NCI-H524 treated with DMSO at 0.1 percent for 48 hours (cell line): ENCODE data around the gene ATF7.
A peak's percentile ranks its signal among the peaks of the same experiment; 100 is the strongest.

Source experiments
- DNase-seq: peaks from one replicate; lab custom pipeline; 2025; lab: John Stamatoyannopoulos, UW

ATF7 gene

DNA sequence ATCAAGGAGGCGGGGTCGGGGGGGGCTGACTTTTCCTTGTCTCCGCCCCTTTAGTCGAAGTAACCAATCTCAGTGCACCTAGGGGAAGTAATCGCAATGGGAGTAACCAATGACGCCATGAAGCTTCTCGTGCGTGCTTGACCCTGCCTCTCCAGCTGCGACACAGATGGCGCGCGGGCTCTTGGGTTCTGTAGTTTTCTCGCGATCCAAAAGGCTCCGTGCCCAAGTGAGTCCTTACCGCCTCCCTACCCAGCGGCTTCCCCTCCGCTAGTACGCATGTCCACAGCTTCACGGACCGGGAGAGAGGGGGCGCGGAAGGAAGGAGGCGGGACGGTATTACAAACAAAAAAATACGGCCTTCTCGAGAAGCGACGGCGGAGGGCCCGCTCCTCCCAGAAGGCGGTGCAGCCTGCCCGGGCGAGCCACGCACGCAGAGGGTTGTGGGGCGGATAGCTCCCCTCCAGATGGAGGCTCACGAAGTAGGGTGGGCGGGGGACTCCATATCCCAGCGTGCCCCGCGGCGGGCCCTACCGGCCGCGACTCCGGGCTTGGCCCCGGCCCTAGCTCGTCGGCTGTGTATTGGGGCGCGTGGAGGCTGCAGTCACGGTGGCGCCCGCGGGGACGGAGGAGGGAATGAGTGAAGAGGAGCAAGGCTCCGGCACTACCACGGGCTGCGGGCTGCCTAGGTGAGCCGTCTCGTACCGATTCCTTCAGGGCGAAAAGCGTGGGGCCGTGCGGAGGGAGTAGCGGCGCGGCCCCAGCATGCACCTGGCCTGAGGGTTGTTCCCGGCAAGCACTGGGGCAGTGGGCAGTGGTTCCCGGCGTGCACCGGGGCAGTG is 125.2 kb downstream of the ATF7 start, which contains the start of gene TARBP2:
TARBP2 (plus strand) TSS at position 508 of the 839 bp plus-strand sequence; CDS start at position 634, 126 bp downstream.
- DNase-seq, result peak; percentile 93

DNA sequence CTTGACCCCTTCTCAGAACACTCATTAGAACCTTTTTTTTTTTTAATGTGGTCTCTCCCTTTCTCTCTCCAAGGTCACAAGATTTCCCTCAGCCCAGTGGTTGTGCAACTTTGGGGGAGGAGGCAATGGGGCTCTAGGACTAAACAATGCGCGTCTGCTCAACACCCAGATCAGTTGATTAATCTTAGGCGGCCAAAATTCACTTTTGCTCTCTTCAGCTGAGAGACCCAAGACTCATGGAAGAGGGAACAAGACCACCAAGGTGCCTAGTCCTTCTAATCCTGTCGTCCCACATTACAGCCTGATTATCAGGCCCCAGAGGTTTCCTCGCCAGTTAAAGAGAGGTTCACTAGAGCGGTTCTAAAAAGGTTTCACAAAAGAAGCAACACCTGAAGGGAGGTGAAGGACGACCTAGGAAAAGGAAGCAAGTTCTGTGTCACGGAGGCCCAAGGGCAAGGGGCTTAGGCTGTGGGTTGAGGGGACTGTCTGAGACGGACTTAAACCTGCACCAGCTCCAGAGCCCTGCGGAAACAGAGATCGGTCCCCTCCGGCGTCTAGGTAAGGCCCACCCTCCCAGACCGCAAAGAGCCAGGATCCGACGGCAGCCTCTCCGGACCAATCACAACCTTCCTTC is 125.9 kb downstream of the ATF7 start:
- DNase-seq, result no peak

DNA sequence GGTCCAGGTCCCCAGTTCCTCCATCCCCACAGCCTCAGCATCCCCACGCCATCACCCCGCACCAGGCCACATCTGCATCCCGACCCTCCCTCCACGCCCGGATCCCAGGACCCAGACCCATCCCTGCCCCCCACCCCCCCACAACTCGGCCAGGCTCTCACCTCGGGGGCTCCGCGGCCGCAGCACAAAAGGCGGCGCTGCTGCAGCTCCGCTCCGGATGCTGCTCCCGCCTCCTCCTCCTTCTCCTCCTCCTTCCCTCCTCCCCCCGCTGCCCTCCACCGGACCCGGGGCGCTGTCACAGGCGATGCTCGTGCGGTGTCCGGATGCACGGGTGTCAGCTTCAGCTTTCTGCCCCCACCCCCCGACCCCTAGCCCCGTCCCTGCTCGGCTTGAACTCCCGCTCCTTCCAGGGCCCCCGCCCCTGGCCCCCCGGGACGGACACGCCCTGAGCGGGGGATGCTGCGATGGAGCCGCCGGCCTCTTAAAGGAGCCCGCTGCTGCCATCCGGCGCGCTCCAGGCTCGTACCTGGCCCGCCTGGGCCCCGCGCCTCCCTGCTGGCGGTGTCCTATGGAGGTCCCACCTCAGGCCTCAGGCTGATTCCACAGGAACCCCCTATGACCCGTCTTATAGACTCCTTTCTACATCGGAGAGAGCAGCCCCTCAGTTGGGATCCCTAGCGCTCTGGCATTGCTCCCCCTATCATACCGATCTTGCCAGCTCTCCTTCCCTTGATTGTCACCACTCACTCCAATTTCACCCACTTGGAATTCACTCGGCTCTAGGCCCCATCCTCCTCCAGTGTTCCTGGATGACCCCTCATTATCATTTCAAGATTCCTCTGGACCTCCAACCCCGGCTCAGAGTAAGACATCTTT is 126.7 kb downstream of the ATF7 start, which contains the start of gene MAP3K12:
MAP3K12 (minus strand) TSS at position 193 of the 876 bp plus-strand sequence. CDS start 12,067 bp downstream, outside the sequence.
- no peak for DNase-seq

DNA sequence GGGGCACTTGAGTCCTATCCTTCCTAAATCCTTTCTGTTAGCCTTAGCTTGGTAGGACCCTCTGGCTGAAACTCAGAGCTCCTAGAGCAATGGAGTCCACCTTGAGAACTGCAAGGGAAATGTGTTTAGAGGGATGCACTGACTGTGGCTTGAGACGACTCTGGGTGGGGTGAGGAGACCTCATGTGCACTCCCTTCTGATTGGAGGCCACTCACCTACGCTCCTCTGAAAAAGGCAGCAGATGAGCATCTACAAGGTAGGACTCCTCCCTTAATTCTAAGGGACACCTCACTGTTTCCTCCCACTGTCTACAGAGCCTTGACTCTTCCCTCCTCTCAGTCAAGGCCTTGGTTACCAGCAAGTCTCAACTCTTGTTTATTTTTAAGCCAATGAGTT is 127.9 kb downstream of the ATF7 start:
- DNase-seq, result no peak

DNA sequence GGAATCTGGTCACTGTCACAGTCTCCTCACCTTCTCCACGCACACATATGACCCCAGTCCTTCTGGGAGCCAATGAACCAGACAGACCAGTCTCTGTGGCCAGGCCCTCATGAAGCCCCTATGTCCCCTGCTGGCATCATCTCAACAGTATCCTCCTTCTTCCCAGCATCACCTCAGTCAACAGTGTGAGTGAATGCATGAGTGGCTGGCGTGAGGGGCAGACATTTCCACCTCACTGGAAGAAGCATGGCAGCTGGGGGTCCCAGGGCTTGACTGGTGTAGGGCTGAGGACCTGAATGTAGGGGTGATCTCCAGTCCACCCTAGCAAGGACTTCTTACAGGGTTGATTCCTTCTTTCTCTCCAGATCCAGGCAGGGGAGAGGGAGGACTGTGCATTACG is 128.7 kb downstream of the ATF7 start:
- DNase-seq, result no peak

DNA sequence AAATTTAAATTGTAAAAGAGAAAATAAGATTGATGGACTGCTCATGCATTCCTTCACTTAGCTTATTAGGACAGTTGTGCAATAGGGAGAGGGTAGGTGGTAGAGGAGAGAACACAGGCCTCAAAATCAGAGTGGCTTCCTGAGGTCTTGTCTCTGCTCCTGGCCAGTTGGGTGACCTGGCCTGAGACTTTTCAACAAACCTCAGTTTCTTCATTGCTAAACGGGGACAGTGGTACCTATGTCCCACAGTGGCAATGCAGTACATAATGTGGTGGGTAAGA is 129.5 kb downstream of the ATF7 start:
- no peak for DNase-seq

DNA sequence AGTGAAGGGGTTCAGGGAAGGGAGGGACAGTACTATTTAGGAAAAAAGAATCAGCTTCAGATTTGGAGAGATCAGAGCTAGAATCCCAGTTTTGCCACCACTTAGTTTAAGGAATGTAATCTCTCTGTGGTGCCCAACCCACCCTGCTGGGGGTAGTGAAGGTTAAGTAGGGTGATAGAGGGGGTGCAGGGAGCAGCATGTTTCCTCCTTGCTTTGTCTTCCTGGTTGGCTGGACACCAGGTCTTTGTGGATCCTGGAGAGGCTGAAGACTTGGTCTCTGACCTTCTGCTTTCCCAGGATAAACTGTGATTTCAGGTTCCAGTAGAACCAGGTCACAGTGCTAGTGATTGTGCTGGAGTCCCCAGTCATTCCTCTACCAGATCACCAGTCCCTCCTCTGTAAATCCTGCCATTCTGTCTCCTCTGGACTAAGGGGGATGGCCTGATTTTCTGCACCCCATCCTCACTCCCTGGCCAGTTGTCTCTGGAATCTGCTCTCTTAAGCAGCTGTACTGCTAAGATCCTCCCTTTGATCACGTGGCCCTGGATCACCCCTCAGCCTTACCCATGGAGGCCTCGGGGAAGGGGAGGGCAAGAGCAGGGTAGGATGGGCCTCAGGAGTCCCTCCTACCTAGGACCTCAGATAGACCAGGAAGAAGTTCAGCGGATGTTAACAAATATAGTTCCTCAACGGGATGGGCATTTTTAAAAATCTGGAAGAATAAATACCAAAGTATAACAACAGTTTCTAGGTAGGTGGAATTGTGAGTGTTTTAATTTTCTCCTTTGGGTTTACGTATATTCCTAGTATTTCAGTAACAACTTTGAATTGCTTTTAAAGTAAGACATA is 130.1 kb downstream of the ATF7 start:
- DNase-seq, result no peak

DNA sequence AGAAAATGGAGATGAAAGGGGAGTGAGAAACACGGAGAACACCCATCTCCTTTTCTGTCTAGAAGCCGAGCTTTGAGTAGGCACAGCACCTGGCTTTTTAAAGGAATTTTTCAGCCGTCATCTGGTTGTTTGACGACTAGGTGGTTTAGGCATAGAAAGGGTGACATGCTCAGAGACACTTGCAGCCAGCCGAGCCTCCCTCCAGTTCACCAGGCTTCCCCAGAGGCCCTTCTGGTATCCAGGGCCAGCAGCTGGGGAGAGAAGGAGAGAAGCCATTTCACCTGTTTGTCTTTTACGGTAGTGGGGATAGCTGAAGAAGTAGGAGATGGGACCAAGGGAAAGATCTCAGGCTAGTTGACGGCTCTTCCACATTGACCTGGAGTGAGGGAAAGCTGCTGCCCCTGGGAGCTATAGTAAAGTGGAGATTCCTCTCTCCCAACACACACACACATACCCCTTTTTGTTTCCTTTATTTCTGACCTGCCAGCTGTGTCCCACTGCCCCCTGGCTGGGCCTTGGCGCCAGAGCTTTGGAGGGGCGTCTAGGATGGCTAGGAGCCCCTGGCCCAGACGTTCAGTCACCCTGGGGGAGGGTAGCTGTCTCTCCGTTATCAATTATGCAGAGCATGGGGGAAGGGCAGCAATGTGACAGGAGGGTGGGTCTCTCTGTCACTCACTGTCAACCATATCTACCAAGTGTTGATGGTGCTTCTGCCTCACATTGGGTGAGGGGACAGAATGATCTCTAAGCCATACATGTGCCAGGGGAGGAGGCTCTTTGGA is 132.4 kb downstream of the ATF7 start:
- DNase-seq, result no peak

DNA sequence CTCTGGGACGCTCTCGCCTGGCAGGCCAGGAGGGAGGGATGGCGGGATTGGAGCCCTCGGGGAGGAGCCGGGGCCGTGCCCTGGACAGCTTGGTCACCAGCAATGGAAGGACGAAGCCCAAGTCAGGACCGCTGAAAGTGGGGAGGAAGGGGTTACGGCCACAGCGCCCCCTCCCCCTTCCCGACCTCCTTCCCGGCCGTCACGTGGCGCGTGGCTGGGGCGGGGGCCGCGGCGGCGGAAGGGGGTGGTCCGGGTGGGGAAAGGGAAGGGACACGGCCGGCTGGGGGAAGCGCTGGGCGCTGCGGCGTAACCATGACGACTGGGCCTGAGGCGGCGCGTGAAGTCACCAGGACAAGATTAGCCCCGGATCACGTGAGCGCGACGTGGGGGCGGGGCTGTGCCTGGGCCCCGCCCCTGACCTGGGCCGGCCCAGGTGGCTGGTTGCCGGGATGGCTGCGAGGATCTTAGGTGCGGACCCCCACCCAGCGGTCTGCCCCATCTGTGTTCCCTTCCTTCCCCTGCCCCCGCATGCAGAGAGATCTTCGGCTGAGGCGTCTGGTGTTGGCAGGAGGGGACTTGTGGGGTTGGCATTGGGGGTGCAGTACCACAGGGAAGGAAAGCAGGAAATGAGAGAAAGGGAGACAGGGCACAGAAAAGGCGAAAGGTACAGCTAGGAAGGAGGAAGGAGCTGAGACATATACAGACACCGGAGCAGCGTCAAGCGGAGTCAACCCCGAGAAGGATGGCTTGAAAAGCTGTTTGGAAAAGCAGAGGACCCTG is 133.2 kb downstream of the ATF7 start:
- peak; percentile 69 for DNase-seq

DNA sequence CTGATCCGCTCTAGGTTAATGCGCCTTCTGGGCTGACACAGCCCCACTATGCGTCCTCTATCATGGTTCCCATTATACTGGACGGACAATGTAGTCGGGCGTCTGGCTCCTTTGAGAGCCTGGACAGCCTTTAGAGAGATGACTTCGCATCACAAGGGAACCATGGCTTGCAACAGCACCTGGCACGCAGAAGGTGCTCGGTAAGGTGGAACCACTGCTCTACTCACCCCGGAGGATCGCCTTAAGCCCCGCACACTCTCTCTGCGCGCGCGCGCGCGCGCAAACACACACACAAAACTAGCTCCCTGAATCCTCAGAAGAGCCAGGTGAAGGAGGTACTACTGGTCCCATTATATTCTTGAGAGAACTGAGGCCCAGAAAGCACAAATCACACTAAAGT is 134.0 kb downstream of the ATF7 start:
- DNase-seq, result no peak

DNA sequence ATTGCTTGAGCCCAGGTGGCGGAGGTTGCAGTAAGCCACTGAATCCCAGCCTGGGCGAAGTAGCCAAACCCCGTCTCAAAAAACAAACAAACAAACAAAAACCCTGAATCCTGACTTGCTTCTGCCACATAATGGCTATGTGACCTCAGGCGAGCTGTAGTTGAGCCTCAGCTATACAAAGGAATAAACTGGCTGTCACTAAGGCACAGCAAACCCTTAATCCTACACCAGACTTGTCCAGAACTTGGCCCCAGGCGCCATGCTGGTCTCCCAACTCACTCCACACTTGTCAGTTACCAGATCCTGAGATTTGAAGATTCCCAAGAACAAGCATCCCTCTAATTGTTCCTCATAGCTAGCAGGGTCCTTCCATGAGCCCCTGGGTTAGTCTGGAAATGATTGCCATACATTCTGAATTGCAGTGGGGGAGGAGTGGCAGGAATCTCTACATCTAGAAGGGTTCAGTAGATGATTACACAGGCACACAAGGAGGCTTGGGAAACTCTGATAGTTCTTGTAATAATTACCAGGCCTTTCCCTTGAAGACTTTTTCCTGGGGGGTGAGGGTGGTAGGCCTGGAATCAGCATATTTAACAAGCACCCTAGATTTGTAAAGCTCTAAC is 136.8 kb downstream of the ATF7 start:
- no peak for DNase-seq

DNA sequence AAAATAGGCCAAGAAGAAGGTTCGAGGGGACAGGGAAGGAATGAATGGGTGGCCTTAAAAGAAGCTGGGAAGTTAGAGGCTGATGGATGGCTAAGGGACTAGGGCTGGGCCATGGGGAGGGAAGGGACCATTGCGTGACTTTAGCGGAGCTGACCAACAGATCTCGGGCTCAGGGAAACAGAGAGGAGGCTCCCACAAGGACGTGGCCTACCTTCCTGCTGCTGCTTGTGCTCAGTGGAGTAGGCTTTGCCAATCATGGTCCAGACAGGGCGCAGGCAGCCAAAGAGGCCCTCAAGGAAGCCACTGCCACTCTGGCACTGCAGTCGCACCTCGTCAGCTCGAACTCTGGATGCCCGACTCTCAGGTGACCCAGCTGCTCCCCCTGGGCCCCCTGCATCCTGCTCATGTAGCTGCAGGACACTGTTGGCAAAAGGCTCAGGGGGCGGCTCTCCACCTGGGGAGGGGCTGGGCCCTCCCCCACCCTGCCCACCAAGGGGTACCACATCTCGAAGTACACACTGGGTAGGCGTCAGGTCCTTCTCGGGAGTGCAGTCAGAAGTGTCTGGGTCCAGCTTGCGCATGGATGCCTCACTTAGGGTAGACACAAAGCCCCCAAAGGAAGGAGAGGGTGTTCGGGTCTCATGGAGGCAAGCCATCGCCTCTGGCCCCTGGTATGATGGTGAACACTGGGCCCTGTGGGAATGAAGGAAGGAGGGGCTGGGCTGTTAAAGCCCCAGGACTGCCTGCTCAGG is 139.3 kb downstream of the ATF7 start:
- no peak for DNase-seq

DNA sequence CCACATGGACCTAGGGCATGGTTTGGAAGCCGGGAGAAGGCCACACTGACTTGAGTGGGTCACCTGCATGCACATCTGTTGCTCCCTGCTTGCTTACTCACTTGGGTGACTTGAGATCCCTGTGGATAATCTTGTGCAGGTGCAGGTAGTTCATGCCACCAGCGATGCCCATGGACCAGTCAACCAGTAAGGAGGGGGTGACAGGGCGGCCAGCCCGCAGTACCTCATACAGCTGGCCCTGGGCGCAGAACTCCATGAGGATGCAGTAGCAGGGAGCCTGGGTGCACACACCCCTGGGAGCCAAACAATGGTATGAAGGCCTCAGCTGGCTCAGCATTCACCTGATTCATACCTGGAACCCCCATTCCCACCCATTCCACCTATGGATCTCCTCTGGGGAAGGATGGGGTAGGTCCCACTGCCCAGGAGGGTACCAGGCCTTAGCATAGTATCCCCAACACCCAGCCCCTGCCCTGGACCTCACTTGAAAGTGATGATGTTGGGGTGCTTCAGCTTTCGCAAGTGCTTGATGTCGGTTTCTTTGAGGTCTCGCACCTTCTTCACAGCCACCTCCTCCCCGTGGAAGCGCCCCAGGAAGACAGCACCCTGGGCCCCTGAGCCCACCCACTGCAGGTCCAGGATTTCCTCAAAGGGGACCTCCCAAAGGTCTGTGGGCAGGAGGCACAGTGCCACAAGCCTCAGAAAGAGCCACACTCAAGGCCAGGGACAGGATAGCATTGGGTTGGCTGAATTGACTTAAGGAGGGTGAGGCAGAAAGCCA is 140.0 kb downstream of the ATF7 start:
- no peak for DNase-seq

DNA sequence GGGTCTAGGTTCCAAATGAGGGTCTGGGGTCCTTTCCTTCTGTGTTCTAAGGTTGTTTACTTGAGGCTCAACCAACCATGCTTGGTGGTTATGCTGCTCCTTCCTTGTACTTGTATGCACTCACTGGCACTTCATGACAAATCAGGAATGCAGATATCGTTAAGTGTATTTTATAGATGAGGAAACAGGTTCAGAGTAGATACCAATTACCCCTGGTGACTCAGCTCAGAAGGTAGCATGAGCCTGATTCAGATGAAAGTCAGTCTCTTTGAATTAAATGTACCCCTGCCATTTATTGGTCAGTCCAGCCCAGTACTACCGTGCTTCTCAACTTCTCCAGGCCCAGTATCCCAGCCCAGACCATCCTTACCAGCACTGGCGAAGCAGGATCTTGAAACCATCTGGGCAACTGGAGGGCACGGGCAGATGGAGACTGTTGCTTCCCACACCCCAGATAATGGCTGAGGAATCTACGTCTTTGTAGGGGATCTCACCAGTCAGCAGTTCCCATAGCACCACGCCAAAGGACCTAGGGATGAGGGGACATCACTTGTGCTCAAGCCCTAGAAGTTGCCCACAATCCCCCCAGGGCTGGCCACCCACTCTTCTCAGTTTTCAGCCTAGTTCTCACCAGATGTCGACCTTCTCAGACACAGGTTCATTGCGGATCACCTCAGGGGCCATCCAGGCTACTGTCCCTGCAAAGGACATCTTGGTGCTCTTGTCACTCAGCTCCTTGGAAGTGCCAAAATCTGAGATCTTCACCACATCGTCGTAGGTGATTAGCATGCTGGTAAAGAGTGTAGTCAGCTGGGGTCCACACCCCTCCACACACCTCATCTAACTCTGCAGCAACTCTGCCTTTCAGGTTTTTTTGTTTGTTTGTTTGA is 141.3 kb downstream of the ATF7 start:
- no peak for DNase-seq

DNA sequence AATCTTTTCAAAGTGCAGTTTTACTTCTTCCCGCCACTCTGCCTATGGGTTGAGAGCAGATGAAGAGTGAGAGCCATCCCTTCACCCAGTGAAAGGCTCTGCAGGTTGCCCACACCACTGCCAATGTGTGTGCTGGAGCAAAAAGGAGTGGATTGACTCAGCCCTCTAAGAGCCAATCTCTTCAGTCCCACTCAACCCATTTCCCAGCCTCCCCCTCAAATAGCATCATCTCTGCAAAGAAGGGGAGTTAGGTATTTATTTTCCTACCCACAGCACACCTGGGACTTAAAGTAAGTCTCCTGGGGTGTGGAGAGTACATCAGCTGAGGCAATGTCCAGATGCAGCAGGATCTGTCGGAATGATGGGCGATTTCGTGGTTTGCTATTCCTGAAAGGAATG is 142.2 kb downstream of the ATF7 start:
- DNase-seq, result no peak

DNA sequence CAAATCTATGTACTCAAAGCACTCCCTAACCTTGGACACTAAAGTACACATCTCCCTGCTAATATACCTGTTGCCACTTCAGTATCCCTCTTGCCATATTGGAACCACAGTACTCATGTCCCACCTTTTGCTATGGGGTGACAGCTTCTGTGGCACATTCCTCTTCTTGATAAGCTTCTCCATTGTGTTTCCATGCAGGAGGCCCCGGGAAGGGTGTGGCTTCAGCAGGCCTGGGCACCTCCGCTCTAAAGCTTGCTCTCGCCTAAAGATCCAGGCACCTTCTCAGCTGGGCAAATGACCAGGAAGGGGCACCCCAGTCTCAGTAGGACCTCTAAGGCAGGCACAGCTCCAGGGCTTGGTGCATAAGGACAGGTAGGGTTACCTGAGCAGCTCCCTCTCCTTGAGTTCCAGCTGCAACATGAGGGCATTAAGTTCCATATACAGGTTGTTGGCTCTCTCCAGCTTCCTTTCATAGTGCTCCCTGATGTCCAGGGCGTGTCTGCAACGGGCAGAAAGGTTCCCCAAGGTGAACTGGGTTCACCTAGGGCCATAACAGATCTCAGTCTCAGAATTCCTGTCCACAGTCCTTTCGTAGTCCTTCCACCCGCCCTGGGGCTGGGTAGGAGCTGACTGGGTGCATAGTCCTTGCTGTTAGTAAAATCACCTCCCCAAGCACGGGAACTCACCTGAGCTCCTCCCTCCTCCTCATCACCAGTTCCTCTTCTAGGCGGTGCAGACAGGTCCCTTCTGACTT is 142.8 kb downstream of the ATF7 start:
- DNase-seq, result no peak
